GM12878 (cell line): ENCODE measurements around the gene ZNF467. TPM values are rescaled to one million over a fixed set of nuclear protein-coding genes. Genes with fewer than 3 reads are reported as not detected.

ENCODE experiments used
- ATAC-seq: fragments of 200-7000 bp; cut with Tn5 transposase; 3 replicates; pipeline ENCODE4 v1.9.1; 2020; ENCODE audit warnings: mild to moderate bottlenecking, moderate library complexity
- BruUV-seq: library from RNA; stranded (reverse); fragments of 400-500 nt; replicated peaks from 2 replicates; lab custom pipeline; 2021; lab: Mats Ljungman, UMichigan
- CTCF ChIA-PET: fragments of 300-600 bp; sonication (Branson Sonifier 250); formaldehyde crosslinking; extraction: SDS; loops from one replicate; lab custom pipeline; 2021; ENCODE audit warnings: inconsistent platforms; lab: Yijun Ruan, JAX
- POLR2A ChIA-PET: fragments of 350-600 bp; formaldehyde crosslinking; extraction: SDS; loops from one replicate; lab custom pipeline; 2021; ENCODE audit warnings: inconsistent platforms; lab: Charles Lee
- RAD21 ChIA-PET: fragments of 300-600 bp; sonication (Branson Sonifier 250); formaldehyde crosslinking; loops from one replicate; lab custom pipeline; 2023; ENCODE audit warnings: antibody characterized with exemption; ENCODE audit not compliant: unreplicated experiment; lab: Charles Lee
- SMC1A ChIA-PET: fragments of 300-600 bp; sonication (Branson Sonifier 250); formaldehyde crosslinking; loops from one replicate; lab custom pipeline; 2023; ENCODE audit not compliant: unreplicated experiment, uncharacterized antibody; lab: Charles Lee
- DNase-seq: peaks from one replicate; pipeline ENCODE4 v3.0.0-alpha.2; 2011; ENCODE audit warnings: low read depth, low spot score
- FAIRE-seq: peaks from 3 replicates; lab custom pipeline; 2011; peaks lifted over from hg19 to GRCh38; lab: Jason Lieb, UNC
- H2AFZ ChIP-seq: 2 replicates; pipeline ENCODE4 v1.6.0; 2011; ENCODE audit warnings: low read depth, low read length, control low read depth; ENCODE audit not compliant: control insufficient read depth
- H3K27ac ChIP-seq: 2 replicates; pipeline ENCODE4 v1.5.1; 2011; ENCODE audit warnings: control low read depth; ENCODE audit not compliant: control insufficient read depth, insufficient read depth
- H3K27me3 ChIP-seq, 2 experiments: replicated peaks in 1 of 2; 2 replicates each; pipeline versions ENCODE4 v1.6.0 to v1.6.1; 2011; ENCODE audit warnings: low read length in 1 of 2; ENCODE audit not compliant: control insufficient read depth in 2 of 2, insufficient read depth in 2 of 2
- H3K36me3 ChIP-seq, 2 experiments: 2 replicates each; pipeline ENCODE4 v1.5.1; 2011; ENCODE audit warnings: low read length in 1 of 2; ENCODE audit not compliant: control insufficient read depth in 2 of 2, insufficient read depth in 2 of 2
- H3K4me1 ChIP-seq: 2 replicates; pipeline ENCODE4 v1.6.1; 2011; ENCODE audit warnings: mild to moderate bottlenecking, low read length, moderate library complexity, mixed read lengths; ENCODE audit not compliant: control insufficient read depth, insufficient read depth
- H3K4me2 ChIP-seq: 2 replicates; pipeline ENCODE4 v1.6.0; 2011; ENCODE audit warnings: control low read depth; ENCODE audit not compliant: control insufficient read depth, insufficient read depth
- H3K4me3 ChIP-seq: fragments of 200-600 bp; sonication (generic); 2 replicates; pipeline ENCODE4 v1.5.1; 2016
- H3K79me2 ChIP-seq: 2 replicates; pipeline ENCODE4 v1.6.0; 2011; ENCODE audit warnings: low read length; ENCODE audit not compliant: control insufficient read depth, insufficient read depth
- H3K9ac ChIP-seq: 2 replicates; pipeline ENCODE4 v1.8.0; 2011; ENCODE audit warnings: low read length, control low read depth, mixed read lengths; ENCODE audit not compliant: control insufficient read depth, insufficient read depth
- H3K9me3 ChIP-seq: replicated peaks from 3 replicates; pipeline ENCODE4 v1.5.1; 2011; ENCODE audit warnings: mild to moderate bottlenecking, low read length; ENCODE audit not compliant: control insufficient read depth, insufficient read depth
- H4K20me1 ChIP-seq: 2 replicates; pipeline ENCODE4 v1.6.0; 2011; ENCODE audit not compliant: control insufficient read depth, insufficient read depth
- ATF2 ChIP-seq: IDR thresholded peaks from 2 replicates; pipeline ENCODE4 v1.6.1; 2012; ENCODE audit warnings: low read length, inconsistent platforms
- ATF7 ChIP-seq: fragments of 450-650 bp; IDR thresholded peaks from 2 replicates; pipeline ENCODE4 v1.6.1; 2016; ENCODE audit warnings: low read depth, mild to moderate bottlenecking
- BHLHE40 ChIP-seq, 2 experiments: fragments of 450-650 bp in 1 of 2; IDR thresholded peaks; 2 replicates each; pipeline ENCODE4 v1.6.1; 2011 to 2017; ENCODE audit warnings: low read depth in 2 of 2, borderline replicate concordance in 1 of 2, improper control_type of control experiment in 1 of 2, low read length in 1 of 2, mild to moderate bottlenecking in 1 of 2
- CBFB ChIP-seq: IDR thresholded peaks from 2 replicates; pipeline ENCODE4 v1.6.1; 2016; ENCODE audit warnings: antibody characterized with exemption, low read depth
- DPF2 ChIP-seq: fragments of 450-650 bp; IDR thresholded peaks from 2 replicates; pipeline ENCODE4 v1.6.1; 2017; ENCODE audit warnings: mild to moderate bottlenecking
- MEF2B ChIP-seq: fragments of 450-650 bp; IDR thresholded peaks from 2 replicates; pipeline ENCODE4 v1.6.1; 2018; ENCODE audit warnings: mild to moderate bottlenecking, moderate library complexity; ENCODE audit not compliant: partially characterized antibody, poor library complexity, severe bottlenecking
- MLLT1 ChIP-seq: fragments of 450-650 bp; IDR thresholded peaks from 2 replicates; pipeline ENCODE4 v1.6.1; 2016; ENCODE audit warnings: mild to moderate bottlenecking
- MTA3 ChIP-seq: IDR thresholded peaks from 2 replicates; pipeline ENCODE4 v1.6.1; 2012; ENCODE audit warnings: low read length, inconsistent platforms, borderline replicate concordance
- MYC ChIP-seq: IDR thresholded peaks from 2 replicates; pipeline ENCODE4 v1.6.1; 2011; ENCODE audit warnings: mild to moderate bottlenecking, low read length, moderate library complexity, inconsistent platforms; ENCODE audit not compliant: insufficient read depth, insufficient replicate concordance, insufficient read length, severe bottlenecking
- RBBP5 ChIP-seq: fragments of 200-600 bp; sonication (generic); conservative IDR thresholded peaks from 2 replicates; pipeline ENCODE4 v1.6.1; 2016
- SMARCA5 ChIP-seq: fragments of 450-650 bp; IDR thresholded peaks from 2 replicates; pipeline ENCODE4 v1.6.1; 2017; ENCODE audit warnings: mild to moderate bottlenecking
- SRF ChIP-seq, 2 experiments: IDR thresholded peaks; 2 replicates each; pipeline ENCODE4 v1.6.1; 2011; ENCODE audit warnings: low read depth in 2 of 2, low read length in 2 of 2, mild to moderate bottlenecking in 1 of 2, moderate library complexity in 1 of 2
- ZBED1 ChIP-seq: IDR thresholded peaks from 2 replicates; pipeline ENCODE4 v1.6.1; 2016; ENCODE audit warnings: borderline replicate concordance
- WGBS: methylation state at CpG from one replicate; pipeline ENCODE4 v1.1.6; 2016; ENCODE audit warnings: low lambda C conversion rate; ENCODE audit not compliant: insufficient replicate concordance, insufficient coverage; ENCODE audit errors: missing lambda C conversion rate; 5-methylcytosine and 5-hydroxymethylcytosine counted together
- in situ Hi-C: fragments of 300-500 bp; cut with MboI; formaldehyde crosslinking; loops from 9 replicates; pipeline ENCODE4 v1.14.3; 2018; ENCODE audit warnings: mixed read lengths
- intact Hi-C: fragments of 100-400 bp; cut with micrococcal nuclease; formaldehyde crosslinking; loops from one replicate; pipeline ENCODE4 v1.14.2; 2022; ENCODE audit not compliant: unreplicated experiment
- polyA plus RNA-seq, 11 experiments: library from polyadenylated mRNA; depleted of rRNA in 4 of 11; unstranded in 6 of 11; stranded (reverse) in 5 of 11; fragments of >200 nt; fragmentation: Nextera tagmentation in 4 of 11; fragmentation: Illumina TruSeq in 1 of 11; extraction: Ambion mirVana in 4 of 11; extraction: Trizol in 1 of 11; gene quantifications; 1 replicate in 1 of 11; 2 replicates in 10 of 11; pipeline versions ENCODE4 v1.2.1 to v1.2.3, GENCODE V29; 2011 to 2016; ENCODE audit warnings: inconsistent platforms in 2 of 11, missing spikeins in 2 of 11, low read depth in 1 of 11
- total RNA-seq, 4 experiments: library from RNA; depleted of rRNA in 3 of 4; stranded (reverse); fragments of >200 nt in 3 of 4; fragmentation: Illumina TruSeq in 1 of 4; extraction: Trizol in 1 of 4; gene quantifications; 2 replicates each; pipeline versions ENCODE4 v1.2.1 to v1.2.3, GENCODE V29; 2013 to 2021

The ZNF467 gene
- total and polyA plus RNA-seq, 10 of the 15 experiments (the other 5 are each of a cell fraction or from before 2014, with no cell fraction given) = not detected

DNA sequence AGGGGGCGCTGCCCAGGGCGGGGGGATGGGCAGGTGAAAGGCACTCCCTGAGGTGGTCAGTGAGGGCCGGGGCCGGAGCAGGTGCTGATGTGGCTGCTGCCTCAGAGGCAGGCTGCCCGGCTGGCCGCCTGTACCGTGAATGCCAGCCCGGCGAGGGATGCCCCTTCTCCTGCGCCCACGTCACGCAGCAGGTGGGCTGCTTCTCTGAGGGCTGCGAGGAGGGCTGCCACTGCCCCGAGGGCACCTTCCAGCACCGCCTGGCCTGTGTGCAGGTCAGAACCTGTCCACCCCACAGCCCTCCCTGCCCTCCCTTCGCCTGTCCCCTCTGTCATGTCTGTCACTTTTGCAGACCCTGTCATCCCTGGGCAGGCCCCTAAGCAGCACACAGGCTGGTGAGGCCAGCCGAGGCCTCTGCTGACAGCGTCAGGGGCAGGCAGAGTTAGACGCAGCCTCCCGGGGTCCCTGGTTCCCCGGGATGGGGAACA lies 42.9 kb upstream of the ZNF467 start:
- in situ Hi-C loops = no loop called here
- Histone ChIP-seq H3K79me2 (no peaks in the 10 kb centered on the region), H2AFZ (no peak overlapping the region), H3K4me2 (no peak overlapping the region), H4K20me1 (no peaks in the 10 kb centered on the region), H3K4me3 (no peak overlapping the region), H3K27me3 (no peaks in the 10 kb centered on the region; a peak in 2 of 4 replicates), H3K36me3 (no peaks in the 10 kb centered on the region), H3K27ac (no peak overlapping the region), H3K9me3 (no peaks in the 10 kb centered on the region), H3K4me1 (no peaks in the 10 kb centered on the region), H3K9ac (no peak overlapping the region)
- no peak for TF ChIP-seq RBBP5
- ChIA-PET POLR2A (no interaction called here), CTCF (no interaction called here), RAD21 (no interaction called here), SMC1A (no interaction called here)
- DNase-seq = no peak
- 57% methylated on average over 13 of the region's 21 CpGs for WGBS
- no peak for ATAC-seq
- BruUV-seq = no TSS peak
- no peak for FAIRE-seq
- intact Hi-C loops = no loop called here

GRCh38 chr7:149815661-149816266 lies 42.4 kb upstream of the ZNF467 start:
- Histone ChIP-seq H3K9ac (no peak overlapping the region), H3K9me3 (no peaks in the 10 kb centered on the region), H3K27ac (no peak overlapping the region), H3K4me2 (no peak overlapping the region), H3K79me2 (no peaks in the 10 kb centered on the region), H4K20me1 (no peaks in the 10 kb centered on the region), H2AFZ (no peak overlapping the region), H3K27me3 (no peaks in the 10 kb centered on the region; a peak in 2 of 4 replicates), H3K4me1 (no peaks in the 10 kb centered on the region), H3K4me3 (no peak overlapping the region), H3K36me3 (no peaks in the 10 kb centered on the region)
- TF ChIP-seq SMARCA5 = no peak
- no peak for TF ChIP-seq CBFB
- TF ChIP-seq MEF2B = no peak
- TF ChIP-seq ATF2 = no peak
- TF ChIP-seq DPF2 = no peak
- no peak for TF ChIP-seq SRF (IDR thresholded peaks at IDR 0.05; ENCODE audit: low read depth in 2 of 2, low read length in 2 of 2)
- no peak for TF ChIP-seq MYC
- TF ChIP-seq MLLT1 = no peak
- no peak for TF ChIP-seq ZBED1
- TF ChIP-seq MTA3 = no peak
- TF ChIP-seq BHLHE40 (IDR thresholded peaks at IDR 0.05; ENCODE audit: borderline replicate concordance in 1 of 2, low read depth in 2 of 2, low read length in 1 of 2) = no peak
- TF ChIP-seq ATF7 = no peak
- ChIA-PET SMC1A (no interaction called here), CTCF (no interaction called here), POLR2A (no interaction called here), RAD21 (no interaction called here)
- FAIRE-seq (no peak), DNase-seq (no peak), ATAC-seq (no peak)
- in situ Hi-C loops = no loop called here
- intact Hi-C loops = no loop called here
- no TSS peak for BruUV-seq
- WGBS = 27% methylated on average over 15 of the region's 16 CpGs
